H9 (cell line): Measurements from ENCODE around the gene BIN1. TPM values are rescaled to one million over a fixed set of nuclear protein-coding genes. Genes with fewer than 3 reads are reported as not detected.

Experiments used
- DNase-seq: peaks from one replicate; pipeline ENCODE4 v3.0.0-alpha.2; 2017
- H2AFZ ChIP-seq: one replicate; pipeline ENCODE4 v1.6.1; 2013; ENCODE audit warnings: mild to moderate bottlenecking, low read length, control low read depth, moderate library complexity
- H2AK5ac ChIP-seq: 2 replicates; pipeline ENCODE4 v1.6.1; 2013; ENCODE audit warnings: low read length, control low read depth, mixed read lengths; ENCODE audit not compliant: insufficient read length
- H2BK120ac ChIP-seq: one replicate; pipeline ENCODE4 v1.6.1; 2013; ENCODE audit warnings: low read depth, mild to moderate bottlenecking, low read length, control low read depth, inconsistent platforms; ENCODE audit not compliant: poor library complexity, severe bottlenecking
- H2BK12ac ChIP-seq: 2 replicates; pipeline ENCODE4 v1.6.1; 2013; ENCODE audit warnings: low read length, control low read depth, mixed read lengths, low read depth; ENCODE audit not compliant: insufficient read length
- H2BK15ac ChIP-seq: 2 replicates; pipeline ENCODE4 v1.6.1; 2013; ENCODE audit warnings: low read depth, low read length, control low read depth
- H2BK20ac ChIP-seq: one replicate; pipeline ENCODE4 v1.6.1; 2013; ENCODE audit warnings: low read depth, mild to moderate bottlenecking, low read length, control low read depth, inconsistent platforms; ENCODE audit not compliant: poor library complexity, severe bottlenecking
- H2BK5ac ChIP-seq: 2 replicates; pipeline ENCODE4 v1.6.1; 2013; ENCODE audit warnings: low read length, control low read depth, mixed read lengths; ENCODE audit not compliant: insufficient read length
- H3K14ac ChIP-seq: 2 replicates; pipeline ENCODE4 v1.6.1; 2013; ENCODE audit warnings: low read length, control low read depth; ENCODE audit not compliant: insufficient read depth
- H3K18ac ChIP-seq: 2 replicates; pipeline ENCODE4 v1.6.1; 2013; ENCODE audit warnings: low read depth, mild to moderate bottlenecking, mixed read lengths, low read length, control low read depth; ENCODE audit not compliant: insufficient read length
- H3K23ac ChIP-seq: 2 replicates; pipeline ENCODE4 v1.6.1; 2013; ENCODE audit warnings: low read length, control low read depth, mixed read lengths, low read depth; ENCODE audit not compliant: insufficient read length
- H3K23me2 ChIP-seq: 2 replicates; pipeline ENCODE4 v1.6.1; 2013; ENCODE audit warnings: low read depth, mild to moderate bottlenecking, mixed read lengths, low read length, control low read depth; ENCODE audit not compliant: insufficient read length, poor library complexity, severe bottlenecking
- H3K27ac ChIP-seq: 2 replicates; pipeline ENCODE4 v1.5.1; 2013; ENCODE audit warnings: low read length, control low read depth, mixed read lengths, low read depth; ENCODE audit not compliant: insufficient read length
- H3K27me3 ChIP-seq: 2 replicates; pipeline ENCODE4 v1.6.1; 2013; ENCODE audit warnings: low read length, control low read depth, inconsistent platforms; ENCODE audit not compliant: insufficient read depth
- H3K4ac ChIP-seq: 2 replicates; pipeline ENCODE4 v1.6.1; 2013; ENCODE audit warnings: low read depth, mild to moderate bottlenecking, control low read depth, inconsistent platforms, low read length, moderate library complexity
- H3K4me1 ChIP-seq: 2 replicates; pipeline ENCODE4 v1.6.1; 2013; ENCODE audit warnings: low read length, control low read depth, inconsistent platforms; ENCODE audit not compliant: insufficient read depth
- H3K4me2 ChIP-seq: 2 replicates; pipeline ENCODE4 v1.6.1; 2013; ENCODE audit warnings: low read length, control low read depth, mixed read lengths; ENCODE audit not compliant: insufficient read length, insufficient read depth
- H3K56ac ChIP-seq: 2 replicates; pipeline ENCODE4 v1.6.1; 2013; ENCODE audit warnings: low read depth, mild to moderate bottlenecking, mixed read lengths, low read length, control low read depth; ENCODE audit not compliant: insufficient read length
- H3K79me1 ChIP-seq: 2 replicates; pipeline ENCODE4 v1.6.1; 2013; ENCODE audit warnings: low read depth, mild to moderate bottlenecking, moderate library complexity, low read length, control low read depth, inconsistent platforms; ENCODE audit not compliant: insufficient read depth, poor library complexity, severe bottlenecking
- H3K79me2 ChIP-seq: 2 replicates; pipeline ENCODE4 v1.6.1; 2013; ENCODE audit warnings: low read length, control low read depth, inconsistent platforms; ENCODE audit not compliant: insufficient read depth
- H3K9ac ChIP-seq: 2 replicates; pipeline ENCODE4 v1.6.1; 2013; ENCODE audit warnings: low read length, control low read depth, mixed read lengths; ENCODE audit not compliant: insufficient read length; ENCODE audit errors: extremely low read depth
- H3K9me3 ChIP-seq: one replicate; pipeline ENCODE4 v1.6.1; 2013; ENCODE audit warnings: low read depth, low read length, inconsistent platforms; ENCODE audit not compliant: control insufficient read depth
- H3T11ph ChIP-seq: one replicate; pipeline ENCODE4 v1.6.1; 2013; ENCODE audit warnings: mild to moderate bottlenecking, low read length, control low read depth, inconsistent platforms
- H4K20me1 ChIP-seq: one replicate; pipeline ENCODE4 v1.6.1; 2013; ENCODE audit not compliant: control insufficient read depth, insufficient read length, insufficient read depth
- H4K5ac ChIP-seq: 2 replicates; pipeline ENCODE4 v1.6.1; 2013; ENCODE audit warnings: low read depth, mild to moderate bottlenecking, mixed read lengths, low read length, control low read depth; ENCODE audit not compliant: insufficient read length
- H4K8ac ChIP-seq: replicated peaks from 2 replicates; pipeline ENCODE4 v1.6.1; 2013; ENCODE audit warnings: low read length, control low read depth, mixed read lengths, low read depth; ENCODE audit not compliant: insufficient read length
- H4K91ac ChIP-seq: 2 replicates; pipeline ENCODE4 v1.6.1; 2013; ENCODE audit warnings: low read depth, mild to moderate bottlenecking, moderate library complexity, mixed read lengths, low read length, control low read depth; ENCODE audit not compliant: insufficient read length
- H3K27ac Mint-ChIP-seq, 3 experiments: 2 replicates in 2 of 3; 3 replicates in 1 of 3; pipeline ENCODE4 v1.8.0; 2020 to 2021; ENCODE audit warnings: mixed read lengths in 3 of 3, mild to moderate bottlenecking in 1 of 3, moderate library complexity in 1 of 3
- H3K27me3 Mint-ChIP-seq: 2 replicates; pipeline ENCODE4 v1.8.0; 2021; ENCODE audit warnings: low read depth, mild to moderate bottlenecking, moderate library complexity, mixed read lengths
- H3K36me3 Mint-ChIP-seq, 3 experiments: 2 replicates in 2 of 3; 3 replicates in 1 of 3; pipeline ENCODE4 v1.8.0; 2020 to 2021; ENCODE audit warnings: low read depth in 3 of 3, mixed read lengths in 3 of 3; ENCODE audit not compliant: insufficient read depth in 1 of 3
- H3K4me1 Mint-ChIP-seq, 2 experiments: 2 replicates each; pipeline ENCODE4 v1.8.0; 2020; ENCODE audit warnings: mixed read lengths in 2 of 2
- H3K4me3 Mint-ChIP-seq, 2 experiments: 2 replicates in 1 of 2; 3 replicates in 1 of 2; pipeline ENCODE4 v1.8.0; 2020 to 2021; ENCODE audit warnings: mild to moderate bottlenecking in 2 of 2, mixed read lengths in 2 of 2, moderate library complexity in 1 of 2
- H3K9me3 Mint-ChIP-seq, 2 experiments: 2 replicates in 1 of 2; 3 replicates in 1 of 2; pipeline ENCODE4 v1.8.0; 2020; ENCODE audit warnings: mild to moderate bottlenecking in 2 of 2, mixed read lengths in 2 of 2, moderate library complexity in 1 of 2
- CTCF ChIP-seq: fragments of 200-600 bp; sonication (generic); conservative IDR thresholded peaks from 3 replicates; pipeline ENCODE4 v1.8.0; 2021; ENCODE audit warnings: antibody characterized with exemption, mild to moderate bottlenecking
- WGBS: extraction: QIAGEN DNeasy Blood & Tissue Kit; methylation state at CpG from one replicate; pipeline ENCODE4 v1.1.7; 2013; ENCODE audit warnings: missing lambda C conversion rate, low lambda C conversion rate, mixed read lengths; ENCODE audit not compliant: insufficient read length; ENCODE audit errors: extremely low coverage; 5-methylcytosine and 5-hydroxymethylcytosine counted together
- total RNA-seq: library from RNA; stranded (reverse); gene quantifications from 2 replicates; pipeline ENCODE4 v1.2.1, GENCODE V29; 2021

BIN1 gene
- total RNA-seq, 1 experiment from 2014 or later = 32.0 TPM

DNA sequence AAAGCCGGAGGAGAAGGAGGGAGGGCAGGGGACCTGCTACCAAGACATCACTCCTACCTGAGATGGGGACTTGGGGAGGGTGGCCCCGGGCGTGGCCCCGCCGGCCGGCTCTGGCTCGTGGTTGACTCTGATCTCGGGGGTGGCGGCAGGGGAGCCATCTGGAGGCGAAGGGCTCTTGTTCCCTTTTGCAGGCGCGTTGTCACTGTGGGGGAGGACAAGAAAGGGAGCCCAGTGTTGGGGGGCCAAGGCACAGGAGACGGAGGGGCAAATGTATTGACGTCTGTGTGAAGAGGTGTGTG, 48.1 kb downstream of the BIN1 start:
- Histone ChIP-seq H3K14ac (no peak overlapping the region), H2BK20ac (no peak overlapping the region), H2AK5ac (no peak overlapping the region), H3K79me1 (no peaks in the 10 kb centered on the region), H3K27me3 (no peaks in the 10 kb centered on the region), H2BK5ac (no peak overlapping the region), H2BK120ac (no peak overlapping the region), H3K56ac (no peak overlapping the region), H2BK12ac (no peak overlapping the region), H4K91ac (no peak overlapping the region), H3K79me2 (no peaks in the 10 kb centered on the region), H3K4me1 (no peaks in the 10 kb centered on the region), H3T11ph (no peak overlapping the region), H3K23me2 (no peaks in the 10 kb centered on the region), H3K18ac (no peak overlapping the region), H3K23ac (no peak overlapping the region), H3K9me3 (no peaks in the 10 kb centered on the region), H4K5ac (no peak overlapping the region), H2BK15ac (no peak overlapping the region), H3K4me2 (no peak overlapping the region), H4K8ac (no peak overlapping the region), H4K20me1 (no peaks in the 10 kb centered on the region), H3K27ac (no peak overlapping the region), H2AFZ (no peak overlapping the region), H3K9ac (no peak overlapping the region), H3K4ac (no peak overlapping the region)
- Mint-ChIP-seq H3K36me3 (peaks cover 7 to 17% (median 14%) of the 10 kb centered on the region in 3 experiments; a peak in 4 of 7 replicates), H3K27me3 (no peaks in the 10 kb centered on the region), H3K9me3 (no peaks in the 10 kb centered on the region; a peak in 1 of 5 replicates), H3K27ac (peak overlapping the region in 1 of 3 experiments; percentile 90; a peak in 1 of 7 replicates), H3K4me1 (peaks cover 0 to 10% of the 10 kb centered on the region in 2 experiments; a peak in 2 of 4 replicates), H3K4me3 (no peak overlapping the region)
- no peak for DNase-seq
- TF ChIP-seq CTCF = no peak
- no CpG with 5 or more reads among the region's 14 CpGs for WGBS
